BJ (cell line): Measurements from ENCODE around the gene TAS2R20. TPM values are rescaled to one million over a fixed set of nuclear protein-coding genes. Genes with fewer than 3 reads are reported as not detected.

Experiments
- CTCF ChIA-PET: fragments of 350-600 bp; formaldehyde crosslinking; extraction: SDS; loops from one replicate; lab custom pipeline; 2021; ENCODE audit warnings: antibody characterized with exemption, inconsistent platforms; lab: Yijun Ruan, JAX
- POLR2A ChIA-PET: fragments of 300-600 bp; sonication (Branson Sonifier 250); formaldehyde crosslinking; extraction: SDS; loops from one replicate; lab custom pipeline; 2021; ENCODE audit warnings: antibody characterized with exemption; lab: Charles Lee
- DNase-seq: peaks from one replicate; pipeline ENCODE4 v3.0.0-alpha.2; 2011; ENCODE audit warnings: low read depth
- H3K27me3 ChIP-seq: 2 replicates; pipeline ENCODE4 v1.6.0; 2011; ENCODE audit warnings: low read length; ENCODE audit not compliant: control insufficient read depth, insufficient read depth
- H3K36me3 ChIP-seq: 2 replicates; pipeline ENCODE4 v1.5.1; 2011; ENCODE audit warnings: low read length; ENCODE audit not compliant: control insufficient read depth, insufficient read depth
- H3K4me3 ChIP-seq: 2 replicates; pipeline ENCODE4 v1.5.1; 2011; ENCODE audit warnings: low read depth, mild to moderate bottlenecking, control low read depth, low read length
- CTCF ChIP-seq: IDR thresholded peaks from 2 replicates; pipeline ENCODE4 v1.5.1; 2011; ENCODE audit warnings: low read depth, mild to moderate bottlenecking, control low read depth, inconsistent platforms, low read length, moderate library complexity; ENCODE audit not compliant: insufficient read depth
- polyA plus RNA-seq: library from polyadenylated mRNA; depleted of rRNA; stranded (reverse); fragments of >200 nt; gene quantifications from 2 replicates; pipeline ENCODE4 v1.2.3, GENCODE V29; 2011; rRNA removed

Gene TAS2R20
- polyA plus RNA-seq, 1 experiment = 0.29 TPM

- no peaks in the 10 kb centered on the region for H3K36me3 ChIP-seq
- no peak overlapping the region for H3K4me3 ChIP-seq
- ChIA-PET POLR2A (no interaction called here), CTCF (interaction anchor here (1.1 kb wide), 1 partner anchor 10 kb away, joined by 4 read pairs; no protein-coding TSS in a partner anchor)
- no peak for TF ChIP-seq CTCF
- no peak for DNase-seq
- H3K27me3 ChIP-seq = no peaks in the 10 kb centered on the region
Measured at GRCh38 chr12:10952645-10953044, 45.5 kb downstream of the TAS2R20 start.

Other genes starting within 250 kb of the TAS2R20 start
- not detected in 2 replicates for gene TAS2R7, start 195.7 kb downstream of the TAS2R20 start, polyA plus RNA-seq
- gene TAS2R8, start 191.0 kb downstream of the TAS2R20 start, polyA plus RNA-seq = not detected in 2 replicates
- gene TAS2R9, start 188.1 kb downstream of the TAS2R20 start, polyA plus RNA-seq = not detected in 2 replicates
- 0.07 and 0.17 TPM in 2 replicates for gene TAS2R10, start 171.9 kb downstream of the TAS2R20 start, polyA plus RNA-seq
- gene PRR4, start 148.8 kb downstream of the TAS2R20 start, polyA plus RNA-seq = 2.6 and 4.2 TPM in 2 replicates
- 3.0 and 3.4 TPM in 2 replicates for gene PRH1, start 114.0 kb downstream of the TAS2R20 start, polyA plus RNA-seq
- gene TAS2R13, start 88.7 kb downstream of the TAS2R20 start, polyA plus RNA-seq = 0.10 TPM in 1 of 2 replicates, not detected in the other
- gene PRH2, start 69.1 kb downstream of the TAS2R20 start, polyA plus RNA-seq = 0.18 TPM in 1 of 2 replicates, not detected in the other
- 0.56 and 1.3 TPM in 2 replicates for gene TAS2R14, start 59.0 kb downstream of the TAS2R20 start, polyA plus RNA-seq
- 0.12 TPM in 1 of 2 replicates, not detected in the other for gene TAS2R50, start 11.4 kb downstream of the TAS2R20 start, polyA plus RNA-seq
- 0.33 and 0.48 TPM in 2 replicates for gene TAS2R19, start 24.3 kb upstream of the TAS2R20 start, polyA plus RNA-seq
- 0.29 and 0.55 TPM in 2 replicates for gene TAS2R31, start 33.1 kb upstream of the TAS2R20 start, polyA plus RNA-seq
- 0.09 and 0.11 TPM in 2 replicates for gene TAS2R46, start 64.0 kb upstream of the TAS2R20 start, polyA plus RNA-seq
- gene TAS2R43, start 94.0 kb upstream of the TAS2R20 start, polyA plus RNA-seq = not detected in 2 replicates
- 0.04 and 0.15 TPM in 2 replicates for gene TAS2R30, start 136.3 kb upstream of the TAS2R20 start, polyA plus RNA-seq
- 3.2 and 4.8 TPM in 2 replicates for gene SMIM10L1, start 172.9 kb upstream of the TAS2R20 start, polyA plus RNA-seq
- not detected in 2 replicates for gene TAS2R42, start 188.6 kb upstream of the TAS2R20 start, polyA plus RNA-seq